Measurements from ENCODE around the gene C4orf50. TPM values are rescaled to one million over a fixed set of nuclear protein-coding genes. Genes with fewer than 3 reads are reported as not detected.

Gene C4orf50
- total and polyA plus RNA-seq, 4 donors, result under 0.01 to 0.17 TPM; not detected in 2

- Histone ChIP-seq H3K4me3 (ENCODE audit: low read depth in 1 of 3, low read length in 3 of 3) (no peak overlapping the region), H3K9ac (ENCODE audit: low read depth in 1 of 2, low read length in 2 of 2) (no peak overlapping the region), H3K4me1 (ENCODE audit: control insufficient read depth in 4 of 4, insufficient read depth in 4 of 4, low read length in 3 of 4) (no peaks in the 10 kb centered on the region), H3K27me3 (ENCODE audit: control insufficient read depth in 4 of 4, insufficient read depth in 4 of 4, low read length in 3 of 4) (no peaks in the 10 kb centered on the region), H3K36me3 (ENCODE audit: control insufficient read depth in 4 of 4, insufficient read depth in 3 of 4, low read depth in 1 of 4, low read length in 3 of 4) (no peaks in the 10 kb centered on the region), H3K27ac (ENCODE audit: low read depth in 1 of 2, low read length in 2 of 2) (no peak overlapping the region), H3K9me3 (ENCODE audit: control insufficient read depth in 4 of 4, low read length in 3 of 4) (no peaks in the 10 kb centered on the region)
- TF ChIP-seq SP1 (IDR thresholded peaks at IDR 0.05) (no peak), HNF4G (IDR thresholded peaks at IDR 0.05) (no peak), RAD21 (IDR thresholded peaks at IDR 0.05) (no peak), MAX (IDR thresholded peaks at IDR 0.05) (no peak), GABPA (IDR thresholded peaks at IDR 0.05 in 1 of 2, conservative IDR thresholded peaks at IDR 0.05 in 1 of 2) (no peak), YY1 (IDR thresholded peaks at IDR 0.05) (no peak), JUND (IDR thresholded peaks at IDR 0.05) (no peak), TAF1 (conservative IDR thresholded peaks at IDR 0.05) (no peak)
- no peak for DNase-seq (ENCODE audit: low spot score)
- WGBS, result 76% methylated on average over 9 of the region's 9 CpGs
These were observed 9.2 kb upstream of the C4orf50 start for GRCh38 chr4:6027392-6027791.

GRCh38 chr4:6024313-6024960 lies 6.2 kb upstream of the C4orf50 start:
- TF ChIP-seq CTCF (IDR thresholded peaks at IDR 0.05; ENCODE audit: low read depth, low read length, missing input control), result no peak
- no peak for TF ChIP-seq HNF4G (IDR thresholded peaks at IDR 0.05)
- no peak for TF ChIP-seq FOXA1 (IDR thresholded peaks at IDR 0.05)
- no peak for TF ChIP-seq ZBTB33 (IDR thresholded peaks at IDR 0.05)
- no peak for TF ChIP-seq FOXA2 (IDR thresholded peaks at IDR 0.05)
- TF ChIP-seq GABPA (IDR thresholded peaks at IDR 0.05 in 1 of 2, conservative IDR thresholded peaks at IDR 0.05 in 1 of 2), result no peak
- no peak for TF ChIP-seq SP1 (IDR thresholded peaks at IDR 0.05)
- TF ChIP-seq ATF3 (IDR thresholded peaks at IDR 0.05), result no peak
- no peak for TF ChIP-seq HNF4A (conservative IDR thresholded peaks at IDR 0.05)
- TF ChIP-seq MAX (IDR thresholded peaks at IDR 0.05), result no peak
- no peak for TF ChIP-seq NR2F2 (IDR thresholded peaks at IDR 0.05)

More at GRCh38 chr4:6024313-6024960, 6.2 kb upstream of the C4orf50 start:
- Histone ChIP-seq H3K4me1 (ENCODE audit: control insufficient read depth in 4 of 4, insufficient read depth in 4 of 4, low read length in 3 of 4) (no peaks in the 10 kb centered on the region), H3K4me3 (ENCODE audit: low read depth in 1 of 3, low read length in 3 of 3) (no peak overlapping the region), H3K9ac (ENCODE audit: low read depth in 1 of 2, low read length in 2 of 2) (no peak overlapping the region), H3K9me3 (ENCODE audit: control insufficient read depth in 4 of 4, low read length in 3 of 4) (no peaks in the 10 kb centered on the region), H3K27me3 (ENCODE audit: control insufficient read depth in 4 of 4, insufficient read depth in 4 of 4, low read length in 3 of 4) (no peaks in the 10 kb centered on the region), H3K27ac (ENCODE audit: low read depth in 1 of 2, low read length in 2 of 2) (no peak overlapping the region), H3K36me3 (ENCODE audit: control insufficient read depth in 4 of 4, insufficient read depth in 3 of 4, low read depth in 1 of 4, low read length in 3 of 4) (no peaks in the 10 kb centered on the region)
- no peak for DNase-seq (ENCODE audit: low spot score)
- WGBS, result 75% methylated on average over 20 of the region's 20 CpGs
